Parathyroid adenoma (tissue), 2 donors: ENCODE data around the gene CNTNAP2.

Source experiments
- H2AFZ ChIP-seq: fragments of 300-600 bp; sonication (generic); one replicate; pipeline ENCODE4 v1.7.0; 2017; ENCODE audit warnings: antibody characterized with exemption, mild to moderate bottlenecking
- H3K27ac ChIP-seq: fragments of 300-600 bp; sonication (generic); one replicate; pipeline ENCODE4 v1.7.0; 2017
- H3K27me3 ChIP-seq: fragments of 300-600 bp; sonication (generic); one replicate; pipeline ENCODE4 v1.7.0; 2017; ENCODE audit warnings: low read length; ENCODE audit not compliant: control insufficient read depth, insufficient read depth
- H3K36me3 ChIP-seq: fragments of 300-600 bp; sonication (generic); one replicate; pipeline ENCODE4 v1.7.0; 2017; ENCODE audit warnings: low read length; ENCODE audit not compliant: control insufficient read depth, insufficient read depth
- H3K4me1 ChIP-seq: fragments of 300-600 bp; sonication (generic); one replicate; pipeline ENCODE4 v1.7.0; 2017; ENCODE audit warnings: control low read depth
- H3K4me2 ChIP-seq: fragments of 300-600 bp; sonication (generic); one replicate; pipeline ENCODE4 v1.7.0; 2017; ENCODE audit warnings: low read length
- H3K4me3 ChIP-seq: fragments of 300-600 bp; sonication (generic); one replicate; pipeline ENCODE4 v1.7.0; 2017; ENCODE audit warnings: low read depth, low read length
- H3K79me2 ChIP-seq: fragments of 300-600 bp; sonication (generic); one replicate; pipeline ENCODE4 v1.7.0; 2017; ENCODE audit warnings: control low read depth
- H3K9ac ChIP-seq: fragments of 300-600 bp; sonication (generic); one replicate; pipeline ENCODE4 v1.7.0; 2017; ENCODE audit warnings: mild to moderate bottlenecking
- H3K9me3 ChIP-seq: fragments of 300-600 bp; sonication (generic); one replicate; pipeline ENCODE4 v1.7.0; 2017; ENCODE audit warnings: low read length; ENCODE audit not compliant: control insufficient read depth
- CTCF ChIP-seq: fragments of 300-600 bp; sonication (generic); IDR thresholded peaks from one replicate; pipeline ENCODE4 v1.7.0; 2017; ENCODE audit warnings: antibody characterized with exemption, mild to moderate bottlenecking
- donor health status: primary hyperparathyroidism.

The CNTNAP2 gene

GRCh38 chr7:146736446-146737190 is 620.0 kb downstream of the CNTNAP2 start:
- no peaks in the 10 kb centered on the region for H3K4me1 ChIP-seq
- H3K36me3 ChIP-seq, result no peaks in the 10 kb centered on the region
- no peak for TF ChIP-seq CTCF
- H3K27me3 ChIP-seq, result no peaks in the 10 kb centered on the region
- no peak overlapping the region for H3K4me3 ChIP-seq
- H2AFZ ChIP-seq, result no peak overlapping the region
- H3K79me2 ChIP-seq, result no peaks in the 10 kb centered on the region
- no peaks in the 10 kb centered on the region for H3K9me3 ChIP-seq
- no peak overlapping the region for H3K9ac ChIP-seq
- no peak overlapping the region for H3K27ac ChIP-seq
- no peak overlapping the region for H3K4me2 ChIP-seq

- no peak overlapping the region for H2AFZ ChIP-seq
- TF ChIP-seq CTCF, result no peak
- H3K36me3 ChIP-seq, result no peaks in the 10 kb centered on the region
- no peak overlapping the region for H3K9ac ChIP-seq
- H3K27me3 ChIP-seq, result no peaks in the 10 kb centered on the region
- no peak overlapping the region for H3K4me2 ChIP-seq
- H3K4me3 ChIP-seq, result no peak overlapping the region
- no peaks in the 10 kb centered on the region for H3K79me2 ChIP-seq
- no peaks in the 10 kb centered on the region for H3K9me3 ChIP-seq
- H3K4me1 ChIP-seq, result no peaks in the 10 kb centered on the region
- H3K27ac ChIP-seq, result no peak overlapping the region
Observed at GRCh38 chr7:146740039-146740438, 623.4 kb downstream of the CNTNAP2 start.

- Histone ChIP-seq H3K4me1 (no peaks in the 10 kb centered on the region), H3K4me3 (no peak overlapping the region), H3K79me2 (no peaks in the 10 kb centered on the region), H3K36me3 (no peaks in the 10 kb centered on the region), H3K27ac (no peak overlapping the region), H2AFZ (no peak overlapping the region), H3K9me3 (no peaks in the 10 kb centered on the region), H3K9ac (no peak overlapping the region), H3K27me3 (no peaks in the 10 kb centered on the region), H3K4me2 (no peak overlapping the region)
- no peak for TF ChIP-seq CTCF
Observed at GRCh38 chr7:146741911-146742310, 625.3 kb downstream of the CNTNAP2 start.

GRCh38 chr7:146754385-146754784 is 637.8 kb downstream of the CNTNAP2 start:
- no peaks in the 10 kb centered on the region for H3K9me3 ChIP-seq
- no peak overlapping the region for H3K27ac ChIP-seq
- H3K36me3 ChIP-seq, result no peaks in the 10 kb centered on the region
- H3K4me3 ChIP-seq, result no peak overlapping the region
- H3K79me2 ChIP-seq, result no peaks in the 10 kb centered on the region
- no peaks in the 10 kb centered on the region for H3K4me1 ChIP-seq
- H2AFZ ChIP-seq, result no peak overlapping the region
- no peak overlapping the region for H3K4me2 ChIP-seq
- H3K27me3 ChIP-seq, result no peaks in the 10 kb centered on the region
- no peak for TF ChIP-seq CTCF
- H3K9ac ChIP-seq, result no peak overlapping the region

- Histone ChIP-seq H3K79me2 (no peaks in the 10 kb centered on the region), H3K4me3 (no peak overlapping the region), H3K27ac (no peak overlapping the region)
Observed at GRCh38 chr7:146755585-146755984, 639.0 kb downstream of the CNTNAP2 start.

More at GRCh38 chr7:146755585-146755984, 639.0 kb downstream of the CNTNAP2 start:
- H3K4me1 ChIP-seq, result no peaks in the 10 kb centered on the region
- H3K9me3 ChIP-seq, result no peaks in the 10 kb centered on the region
- no peak overlapping the region for H2AFZ ChIP-seq
- no peak overlapping the region for H3K9ac ChIP-seq
- H3K27me3 ChIP-seq, result no peaks in the 10 kb centered on the region
- no peaks in the 10 kb centered on the region for H3K36me3 ChIP-seq
- no peak overlapping the region for H3K4me2 ChIP-seq
- no peak for TF ChIP-seq CTCF
